ENCODE results near the gene SNAP25.
A peak's percentile ranks its signal among the peaks of the same experiment; 100 is the strongest.

Gene SNAP25

DNA sequence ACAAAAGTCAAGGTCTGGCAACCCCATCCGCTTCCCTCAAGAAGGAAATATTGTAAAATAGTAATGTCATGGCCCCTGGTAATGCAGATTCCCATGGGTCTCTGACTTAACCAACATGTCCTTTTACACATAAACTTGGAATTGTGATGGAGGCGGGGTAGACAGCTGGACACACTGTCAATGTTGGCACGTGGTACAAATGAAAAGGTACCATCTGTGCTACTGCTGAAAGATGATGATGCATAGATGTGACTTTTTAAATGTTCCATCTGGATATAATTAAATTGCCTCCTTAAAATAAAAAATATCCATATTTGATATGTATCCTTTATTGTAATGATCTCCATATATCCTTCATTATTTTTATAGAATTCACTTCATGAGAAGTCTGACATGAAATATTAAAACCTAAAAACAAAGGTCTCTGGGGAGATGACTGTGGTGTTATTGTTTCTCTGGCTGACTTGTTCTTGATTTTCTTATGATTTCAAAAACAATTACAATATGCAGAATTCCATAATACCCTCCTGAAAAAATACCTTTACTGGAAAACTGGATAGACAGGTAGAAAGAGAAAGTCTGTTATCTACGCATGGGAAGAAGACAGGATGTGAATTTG lies 110.9 kb downstream of the SNAP25 start:
- TF ChIP-seq, protein P1, sequence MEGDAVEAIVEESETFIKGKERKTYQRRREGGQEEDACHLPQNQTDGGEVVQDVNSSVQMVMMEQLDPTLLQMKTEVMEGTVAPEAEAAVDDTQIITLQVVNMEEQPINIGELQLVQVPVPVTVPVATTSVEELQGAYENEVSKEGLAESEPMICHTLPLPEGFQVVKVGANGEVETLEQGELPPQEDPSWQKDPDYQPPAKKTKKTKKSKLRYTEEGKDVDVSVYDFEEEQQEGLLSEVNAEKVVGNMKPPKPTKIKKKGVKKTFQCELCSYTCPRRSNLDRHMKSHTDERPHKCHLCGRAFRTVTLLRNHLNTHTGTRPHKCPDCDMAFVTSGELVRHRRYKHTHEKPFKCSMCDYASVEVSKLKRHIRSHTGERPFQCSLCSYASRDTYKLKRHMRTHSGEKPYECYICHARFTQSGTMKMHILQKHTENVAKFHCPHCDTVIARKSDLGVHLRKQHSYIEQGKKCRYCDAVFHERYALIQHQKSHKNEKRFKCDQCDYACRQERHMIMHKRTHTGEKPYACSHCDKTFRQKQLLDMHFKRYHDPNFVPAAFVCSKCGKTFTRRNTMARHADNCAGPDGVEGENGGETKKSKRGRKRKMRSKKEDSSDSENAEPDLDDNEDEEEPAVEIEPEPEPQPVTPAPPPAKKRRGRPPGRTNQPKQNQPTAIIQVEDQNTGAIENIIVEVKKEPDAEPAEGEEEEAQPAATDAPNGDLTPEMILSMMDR (IDR thresholded peaks at IDR 0.05): no peak
- no peaks in the 10 kb centered on the region for H3K9me3 ChIP-seq
- intact Hi-C loops (cut with DNase I; ENCODE audit: low total_unique reads): no loop called here
- no peak overlapping the region for H3K4me3 ChIP-seq
- H3K27me3 ChIP-seq: no peaks in the 10 kb centered on the region
- DNase-seq: no peak
- H3K27ac ChIP-seq: no peak overlapping the region
- H3K36me3 ChIP-seq: no peaks in the 10 kb centered on the region
- H3K4me1 ChIP-seq: peaks cover 0 to 30% (median 8%) of the 10 kb centered on the region in 4 donors

GRCh38 chr20:10330071-10330470 lies 111.4 kb downstream of the SNAP25 start:
- TF ChIP-seq, protein P1 (IDR thresholded peaks at IDR 0.05): no peak
- H3K36me3 ChIP-seq: no peaks in the 10 kb centered on the region
- intact Hi-C loops (cut with DNase I; ENCODE audit: low total_unique reads): no loop called here
- no peaks in the 10 kb centered on the region for H3K27me3 ChIP-seq
- DNase-seq: no peak
- no peak overlapping the region for H3K4me3 ChIP-seq
- H3K27ac ChIP-seq: peak overlapping the region in 1 of 2 donors; percentile 24
- no peaks in the 10 kb centered on the region for H3K9me3 ChIP-seq
- peaks cover 0 to 30% (median 8%) of the 10 kb centered on the region in 4 donors for H3K4me1 ChIP-seq

GRCh38 chr20:10332656-10333415 lies 114.2 kb downstream of the SNAP25 start:
- DNase-seq: no peak
- no peak overlapping the region for H3K4me3 ChIP-seq
- intact Hi-C loops (cut with DNase I; ENCODE audit: low total_unique reads): no loop called here

DNA sequence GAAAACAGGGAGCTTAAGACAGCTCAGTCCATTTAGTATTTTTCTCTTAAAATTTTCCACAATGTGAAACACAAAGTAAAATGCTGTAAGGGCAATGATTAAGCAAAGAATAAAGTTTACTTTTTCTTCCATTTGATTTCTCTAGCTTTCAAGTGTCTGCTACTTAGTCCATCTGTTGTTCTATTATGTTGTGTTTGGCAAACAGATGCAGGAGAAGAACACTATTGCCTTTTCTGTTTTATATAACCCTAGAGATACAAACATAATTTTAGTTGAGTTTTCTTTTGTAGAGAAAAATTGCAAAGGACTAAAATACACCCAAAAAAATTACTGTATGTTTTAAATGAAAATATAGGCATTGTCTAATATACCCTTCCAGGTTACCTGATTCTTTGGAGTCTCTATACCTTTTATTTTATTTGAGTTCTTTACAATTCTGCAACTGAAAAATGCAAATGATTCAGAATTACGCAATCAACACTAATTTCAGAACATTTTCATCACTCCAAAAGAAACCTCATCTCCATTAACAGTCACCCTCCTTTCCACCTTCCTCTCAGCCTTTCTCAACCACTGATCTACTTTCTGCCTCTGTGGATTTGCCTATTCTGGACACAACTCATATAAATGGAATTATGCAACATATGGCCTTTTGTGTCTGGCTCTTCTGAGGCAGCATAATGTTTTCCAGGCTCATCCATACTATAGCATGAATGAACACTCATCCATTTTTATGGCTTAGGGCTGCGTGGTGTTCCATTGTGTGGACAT lies 118.5 kb downstream of the SNAP25 start:
- intact Hi-C loops (cut with DNase I; ENCODE audit: low total_unique reads): no loop called here
- no peak overlapping the region for H3K4me3 ChIP-seq
- no peak overlapping the region for H3K27ac ChIP-seq
- TF ChIP-seq, protein P1 (IDR thresholded peaks at IDR 0.05): no peak
- peaks cover 0 to 13% (median 3%) of the 10 kb centered on the region in 4 donors for H3K4me1 ChIP-seq
- H3K27me3 ChIP-seq: no peaks in the 10 kb centered on the region
- no peaks in the 10 kb centered on the region for H3K36me3 ChIP-seq
- H3K9me3 ChIP-seq: no peaks in the 10 kb centered on the region
- DNase-seq: no peak

More at GRCh38 chr20:10332656-10333415, 114.2 kb downstream of the SNAP25 start:
- TF ChIP-seq, protein P1 (IDR thresholded peaks at IDR 0.05): no peak
- H3K36me3 ChIP-seq: no peaks in the 10 kb centered on the region
- H3K27me3 ChIP-seq: no peaks in the 10 kb centered on the region
- H3K9me3 ChIP-seq: no peaks in the 10 kb centered on the region
- no peak overlapping the region for H3K27ac ChIP-seq
- H3K4me1 ChIP-seq: peaks cover 0 to 30% (median 8%) of the 10 kb centered on the region in 4 donors

GRCh38 chr20:10338426-10339180 lies 120.0 kb downstream of the SNAP25 start:
- Histone ChIP-seq H3K4me3 (no peak overlapping the region), H3K4me1 (peaks cover 0 to 2% (median 0%) of the 10 kb centered on the region in 4 donors), H3K9me3 (no peaks in the 10 kb centered on the region), H3K36me3 (no peaks in the 10 kb centered on the region), H3K27me3 (no peaks in the 10 kb centered on the region), H3K27ac (no peak overlapping the region)
- TF ChIP-seq, protein P1 (IDR thresholded peaks at IDR 0.05): no peak
- DNase-seq: no peak
- intact Hi-C loops (cut with DNase I; ENCODE audit: low total_unique reads): no loop called here
